AG10803 (cell line): ENCODE data around the gene CNTNAP2.

Experiments used
- DNase-seq: peaks from one replicate; pipeline ENCODE4 v3.0.0; 2010; ENCODE audit warnings: low read depth
- H3K4me3 ChIP-seq: 2 replicates; pipeline ENCODE4 v1.5.1; 2011; ENCODE audit warnings: mild to moderate bottlenecking, low read length, control low read depth
- TF ChIP-seq, protein P1 (sequence below): conservative IDR thresholded peaks from 2 replicates; pipeline ENCODE4 v1.5.1; 2011; ENCODE audit warnings: mild to moderate bottlenecking, low read length, control low read depth, inconsistent platforms

The CNTNAP2 gene

DNA sequence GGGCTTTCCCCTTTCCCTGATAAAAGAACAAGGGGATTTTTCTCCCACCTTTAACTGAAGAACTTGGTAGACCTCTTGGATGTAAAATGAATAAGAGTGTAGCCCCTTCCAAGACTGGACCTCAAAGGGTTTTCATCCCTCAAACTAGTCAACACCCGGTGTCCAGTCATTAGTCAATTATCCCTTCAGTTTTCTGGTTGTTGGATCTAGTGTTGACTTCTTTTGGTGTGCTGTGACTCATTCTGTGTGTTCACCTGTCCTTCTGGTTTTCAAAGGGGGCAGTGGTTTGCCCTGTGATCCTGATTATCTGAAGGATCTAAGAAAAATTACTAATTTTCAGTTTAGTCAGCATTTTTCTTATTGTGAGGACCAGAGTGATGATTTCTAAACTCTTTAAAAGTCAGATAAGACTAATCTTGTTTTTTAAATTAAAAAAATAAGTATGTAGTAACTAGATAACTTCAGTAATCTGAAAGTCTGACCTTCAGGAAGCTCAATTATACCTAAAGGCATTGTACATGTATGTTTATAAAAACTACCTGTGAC is 583.5 kb downstream of the CNTNAP2 start:
- TF ChIP-seq, protein P1, sequence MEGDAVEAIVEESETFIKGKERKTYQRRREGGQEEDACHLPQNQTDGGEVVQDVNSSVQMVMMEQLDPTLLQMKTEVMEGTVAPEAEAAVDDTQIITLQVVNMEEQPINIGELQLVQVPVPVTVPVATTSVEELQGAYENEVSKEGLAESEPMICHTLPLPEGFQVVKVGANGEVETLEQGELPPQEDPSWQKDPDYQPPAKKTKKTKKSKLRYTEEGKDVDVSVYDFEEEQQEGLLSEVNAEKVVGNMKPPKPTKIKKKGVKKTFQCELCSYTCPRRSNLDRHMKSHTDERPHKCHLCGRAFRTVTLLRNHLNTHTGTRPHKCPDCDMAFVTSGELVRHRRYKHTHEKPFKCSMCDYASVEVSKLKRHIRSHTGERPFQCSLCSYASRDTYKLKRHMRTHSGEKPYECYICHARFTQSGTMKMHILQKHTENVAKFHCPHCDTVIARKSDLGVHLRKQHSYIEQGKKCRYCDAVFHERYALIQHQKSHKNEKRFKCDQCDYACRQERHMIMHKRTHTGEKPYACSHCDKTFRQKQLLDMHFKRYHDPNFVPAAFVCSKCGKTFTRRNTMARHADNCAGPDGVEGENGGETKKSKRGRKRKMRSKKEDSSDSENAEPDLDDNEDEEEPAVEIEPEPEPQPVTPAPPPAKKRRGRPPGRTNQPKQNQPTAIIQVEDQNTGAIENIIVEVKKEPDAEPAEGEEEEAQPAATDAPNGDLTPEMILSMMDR: no peak
- no peak overlapping the region for H3K4me3 ChIP-seq
- DNase-seq: no peak

DNA sequence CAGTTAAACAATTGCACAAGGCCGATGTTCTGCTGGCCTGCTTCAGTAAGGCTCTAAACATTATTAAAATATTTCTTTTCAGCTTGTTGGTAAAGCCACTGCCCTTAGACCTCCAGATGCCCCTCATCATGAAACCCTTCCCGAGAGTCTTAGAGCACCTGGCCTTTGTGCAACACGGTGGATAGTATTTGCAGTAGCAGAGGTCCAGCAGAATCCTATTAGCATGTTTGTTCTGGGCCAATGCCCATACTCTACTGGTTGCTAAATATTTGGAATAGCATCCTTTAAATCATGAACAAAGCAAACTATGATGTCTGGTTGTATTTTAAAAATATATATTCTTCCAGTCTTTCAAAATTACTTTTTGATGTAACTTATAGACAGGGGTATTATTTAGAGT is 584.6 kb downstream of the CNTNAP2 start:
- TF ChIP-seq, protein P1: no peak
- no peak for DNase-seq
- no peak overlapping the region for H3K4me3 ChIP-seq

DNA sequence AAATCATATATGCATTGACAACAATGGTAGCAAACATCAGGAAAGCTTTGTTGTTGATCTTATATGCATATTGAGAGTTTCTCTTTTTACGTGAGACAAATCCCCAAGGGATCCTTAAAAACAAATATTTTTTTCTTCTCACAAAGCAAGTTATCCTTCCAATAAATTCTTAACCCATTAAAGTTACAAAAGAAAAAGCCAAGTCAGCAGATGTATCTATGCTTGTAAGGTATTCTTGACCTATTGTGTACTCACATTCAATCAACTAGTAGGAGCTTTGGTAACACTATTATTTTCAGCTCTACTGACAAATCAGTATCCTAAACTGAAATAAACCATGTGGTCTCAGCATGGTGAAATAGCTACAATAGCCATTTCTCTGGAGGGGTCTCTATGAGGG is 586.3 kb downstream of the CNTNAP2 start:
- TF ChIP-seq, protein P1: no peak
- H3K4me3 ChIP-seq: no peak overlapping the region
- DNase-seq: no peak

DNA sequence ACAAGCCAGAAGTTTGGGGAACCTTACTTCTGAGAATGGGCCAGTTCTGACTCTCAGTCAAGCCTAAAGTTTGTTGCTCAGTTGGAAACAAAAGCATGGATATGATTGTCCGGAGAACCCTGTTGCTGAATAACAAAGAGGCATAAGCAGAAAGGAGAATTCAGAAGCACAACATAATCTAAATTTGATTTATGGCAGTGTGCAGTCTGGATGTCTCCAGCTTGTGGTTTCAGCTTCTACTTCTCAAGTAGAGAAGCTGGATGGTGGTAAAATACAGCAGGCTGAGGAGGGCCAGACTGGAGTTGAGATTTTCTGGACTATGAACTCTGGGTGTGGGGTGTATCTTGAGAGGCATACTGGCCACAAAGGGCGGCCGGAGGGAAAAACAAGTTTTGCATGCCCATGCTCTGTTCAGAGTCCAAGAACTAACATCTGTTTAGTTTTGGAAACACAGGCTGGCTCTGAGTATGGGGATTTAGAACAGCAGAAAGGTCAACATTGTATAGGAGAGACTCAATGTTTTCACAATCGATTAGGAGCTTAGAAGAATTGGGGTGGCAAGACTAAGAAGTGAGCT is 592.9 kb downstream of the CNTNAP2 start:
- TF ChIP-seq, protein P1: no peak

DNA sequence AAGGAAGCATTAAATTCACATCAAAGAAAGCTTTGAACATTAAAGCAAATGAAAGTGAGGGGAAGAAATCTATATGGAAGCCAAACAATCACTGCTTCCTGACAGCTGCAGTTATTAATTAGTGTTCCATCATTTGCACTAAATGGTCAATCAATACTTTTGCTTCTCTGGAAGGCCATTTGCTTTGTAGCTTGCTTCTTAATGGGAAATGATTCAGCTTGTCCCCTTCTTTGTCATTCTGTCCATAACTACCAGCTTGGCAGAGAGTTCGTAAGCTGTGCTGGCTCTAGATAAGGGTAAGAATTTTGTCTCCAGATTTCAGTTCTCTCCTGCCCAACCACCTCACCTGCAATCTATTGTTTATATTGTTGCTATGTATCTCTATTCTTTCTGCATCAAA is 596.6 kb downstream of the CNTNAP2 start:
- no peak for DNase-seq
- no peak overlapping the region for H3K4me3 ChIP-seq
- TF ChIP-seq, protein P1: no peak

More for the DNA sequence above, 592.9 kb downstream of the CNTNAP2 start:
- DNase-seq: no peak
- no peak overlapping the region for H3K4me3 ChIP-seq

DNA sequence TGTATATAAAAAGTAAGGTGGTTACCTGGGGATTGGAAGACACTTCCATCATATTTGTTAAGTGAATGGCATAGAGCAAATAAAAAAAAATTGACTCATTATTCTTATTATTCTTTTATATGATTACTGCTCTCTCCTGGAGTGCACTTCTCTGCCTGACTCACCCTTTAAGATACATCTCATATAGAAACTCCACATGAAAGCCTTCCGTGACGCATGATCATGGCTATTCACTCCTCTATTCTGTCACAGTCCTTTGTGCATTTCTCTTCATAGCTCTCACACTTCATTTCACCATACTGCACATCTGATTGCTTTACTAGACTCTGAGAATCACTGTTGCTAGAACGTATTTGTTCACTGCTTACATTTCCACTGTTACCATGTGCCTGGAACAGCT is 597.3 kb downstream of the CNTNAP2 start:
- H3K4me3 ChIP-seq: no peak overlapping the region
- DNase-seq: no peak
- TF ChIP-seq, protein P1: no peak

DNA sequence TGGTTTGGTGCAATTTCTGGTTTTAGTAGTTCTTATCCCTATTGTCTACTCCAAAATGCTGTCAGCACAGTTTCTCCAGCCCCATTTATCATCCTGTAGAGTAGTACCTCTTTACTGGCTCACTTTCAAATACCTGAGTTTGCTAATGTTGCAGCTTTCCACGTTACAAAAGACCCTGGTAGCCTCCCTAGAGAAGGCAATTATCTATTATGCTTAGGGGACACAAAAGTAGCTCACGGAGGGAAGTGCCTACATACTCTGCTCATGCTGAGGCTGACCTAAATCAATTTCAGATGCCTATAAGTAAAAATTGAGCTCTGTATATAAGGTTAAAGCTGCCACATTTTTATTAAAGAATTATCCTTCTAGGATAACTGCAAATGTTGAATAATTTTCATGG is 603.6 kb downstream of the CNTNAP2 start:
- no peak for DNase-seq
- TF ChIP-seq, protein P1: no peak
- H3K4me3 ChIP-seq: no peak overlapping the region
